Amniotic epithelial cell (primary cell): ENCODE results near the gene ERCC6L.

ENCODE experiments used
- DNase-seq: peaks from one replicate; pipeline ENCODE4 v3.0.0-alpha.2; 2010; ENCODE audit warnings: low read depth

ERCC6L gene

GRCh38 chrX:72169008-72169728, 69.7 kb downstream of the ERCC6L start:
- no peak for DNase-seq

- DNase-seq, result no peak
These were observed 73.3 kb downstream of the ERCC6L start for GRCh38 chrX:72165551-72165950.

GRCh38 chrX:72159769-72160168, 79.1 kb downstream of the ERCC6L start:
- DNase-seq, result no peak

GRCh38 chrX:72158773-72159172, 80.1 kb downstream of the ERCC6L start:
- DNase-seq, result no peak
